Left forelimb (tissue), 1 donor: Measurements from ENCODE around the gene PBLD.
"Not testable (repeated sequence)": the region's sequence is repeated elsewhere in the genome, so short reads cannot be mapped to it uniquely, and the experiment has no call there.

Source experiments
- DNase-seq: peaks from one replicate; pipeline ENCODE4 v3.0.0-alpha.2; 2018; ENCODE audit warnings: low spot score

PBLD gene

GRCh38 chr10:68278906-68279753 is 53.6 kb downstream of the PBLD start:
- not testable (repeated sequence) for DNase-seq

GRCh38 chr10:68277814-68278213 is 54.9 kb downstream of the PBLD start:
- not testable (repeated sequence) for DNase-seq

- no peak for DNase-seq
Observed at GRCh38 chr10:68276224-68276623, 56.5 kb downstream of the PBLD start.

- DNase-seq, result no peak
Observed at GRCh38 chr10:68275600-68276126, 57.1 kb downstream of the PBLD start.

GRCh38 chr10:68272833-68273232 is 59.9 kb downstream of the PBLD start:
- no peak for DNase-seq

GRCh38 chr10:68271196-68271882 is 61.4 kb downstream of the PBLD start:
- DNase-seq, result no peak

GRCh38 chr10:68269562-68270290 is 63.0 kb downstream of the PBLD start:
- DNase-seq, result no peak

- no peak for DNase-seq
Observed at GRCh38 chr10:68261132-68261856, 71.4 kb downstream of the PBLD start.

GRCh38 chr10:68253346-68253745 is 79.4 kb downstream of the PBLD start:
- no peak for DNase-seq

GRCh38 chr10:68251625-68252495 is 80.9 kb downstream of the PBLD start:
- no peak for DNase-seq

GRCh38 chr10:68251151-68251550 is 81.6 kb downstream of the PBLD start:
- no peak for DNase-seq

GRCh38 chr10:68249297-68249696 is 83.4 kb downstream of the PBLD start:
- no peak for DNase-seq

GRCh38 chr10:68247931-68248330 is 84.8 kb downstream of the PBLD start:
- DNase-seq, result no peak

GRCh38 chr10:68246397-68246796 is 86.3 kb downstream of the PBLD start:
- not testable (repeated sequence) for DNase-seq

GRCh38 chr10:68242051-68242450 is 90.7 kb downstream of the PBLD start:
- no peak for DNase-seq

GRCh38 chr10:68239596-68240150 is 93.1 kb downstream of the PBLD start:
- no peak for DNase-seq

- DNase-seq, result no peak
Observed at GRCh38 chr10:68239069-68239468, 93.7 kb downstream of the PBLD start.

GRCh38 chr10:68238371-68238770 is 94.4 kb downstream of the PBLD start:
- DNase-seq, result no peak

GRCh38 chr10:68237173-68237572 is 95.6 kb downstream of the PBLD start:
- DNase-seq, result no peak

- no peak for DNase-seq
Observed at GRCh38 chr10:68235581-68235980, 97.1 kb downstream of the PBLD start.
